ENCODE results near the gene ZNF92. TPM values are rescaled to one million over a fixed set of nuclear protein-coding genes. Genes with fewer than 3 reads are reported as not detected.

Gene ZNF92
- total and polyA plus RNA-seq, 2 of the 13 experiments (the other 11 are each of a cell fraction or from before 2014, with no cell fraction given), result 4.0 to 13.2 TPM

DNA sequence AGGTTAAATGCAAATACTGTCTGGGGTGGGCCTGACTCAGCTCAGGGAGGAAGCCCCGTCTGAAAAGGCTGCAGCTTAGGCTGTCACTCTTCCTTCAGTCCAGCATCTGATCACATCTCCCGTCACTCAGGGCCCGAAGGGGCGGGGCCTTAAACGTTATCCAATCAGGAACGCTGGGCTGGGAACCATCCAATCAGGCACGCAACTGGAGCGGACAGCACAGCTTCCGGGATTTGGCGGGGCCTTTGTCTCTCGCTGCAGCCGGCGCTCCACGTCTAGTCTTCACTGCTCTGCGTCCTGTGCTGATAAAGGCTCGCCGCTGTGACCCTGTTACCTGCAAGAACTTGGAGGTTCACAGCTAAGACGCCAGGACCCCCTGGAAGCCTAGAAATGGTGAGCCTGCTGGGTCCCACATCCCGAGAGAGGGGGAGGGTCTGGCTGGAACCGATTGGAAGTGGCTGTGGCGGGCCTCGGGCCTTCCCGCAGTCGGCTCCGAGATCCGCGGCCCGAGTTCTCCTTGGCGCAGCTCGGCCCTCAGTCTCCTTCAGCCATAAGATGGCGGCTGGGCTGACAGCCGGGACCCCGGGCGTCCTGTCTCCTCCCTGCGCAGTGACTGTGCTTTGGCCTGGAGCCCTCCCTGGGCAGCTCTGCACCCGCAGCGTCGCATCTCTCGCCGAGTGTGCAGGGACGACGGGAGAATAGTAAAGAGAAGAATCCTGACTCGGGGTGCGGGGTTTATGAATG is at the start of gene ZNF92 (continued):
- TF ChIP-seq, protein P1, sequence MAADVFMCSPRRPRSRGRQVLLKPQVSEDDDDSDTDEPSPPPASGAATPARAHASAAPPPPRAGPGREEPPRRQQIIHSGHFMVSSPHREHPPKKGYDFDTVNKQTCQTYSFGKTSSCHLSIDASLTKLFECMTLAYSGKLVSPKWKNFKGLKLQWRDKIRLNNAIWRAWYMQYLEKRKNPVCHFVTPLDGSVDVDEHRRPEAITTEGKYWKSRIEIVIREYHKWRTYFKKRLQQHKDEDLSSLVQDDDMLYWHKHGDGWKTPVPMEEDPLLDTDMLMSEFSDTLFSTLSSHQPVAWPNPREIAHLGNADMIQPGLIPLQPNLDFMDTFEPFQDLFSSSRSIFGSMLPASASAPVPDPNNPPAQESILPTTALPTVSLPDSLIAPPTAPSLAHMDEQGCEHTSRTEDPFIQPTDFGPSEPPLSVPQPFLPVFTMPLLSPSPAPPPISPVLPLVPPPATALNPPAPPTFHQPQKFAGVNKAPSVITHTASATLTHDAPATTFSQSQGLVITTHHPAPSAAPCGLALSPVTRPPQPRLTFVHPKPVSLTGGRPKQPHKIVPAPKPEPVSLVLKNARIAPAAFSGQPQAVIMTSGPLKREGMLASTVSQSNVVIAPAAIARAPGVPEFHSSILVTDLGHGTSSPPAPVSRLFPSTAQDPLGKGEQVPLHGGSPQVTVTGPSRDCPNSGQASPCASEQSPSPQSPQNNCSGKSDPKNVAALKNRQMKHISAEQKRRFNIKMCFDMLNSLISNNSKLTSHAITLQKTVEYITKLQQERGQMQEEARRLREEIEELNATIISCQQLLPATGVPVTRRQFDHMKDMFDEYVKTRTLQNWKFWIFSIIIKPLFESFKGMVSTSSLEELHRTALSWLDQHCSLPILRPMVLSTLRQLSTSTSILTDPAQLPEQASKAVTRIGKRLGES (CRISPR knock-in tag; IDR thresholded peaks at IDR 0.05; ENCODE audit: borderline replicate concordance), result 0 out of 2 replicates have a peak, but pooled peaks have one; percentile 34
- TF ChIP-seq NR2F6 (IDR thresholded peaks at IDR 0.05) (no peak), NR2F6 (CRISPR knock-in tag; IDR thresholded peaks at IDR 0.05) (no peak), ZBTB1 (CRISPR knock-in tag; IDR thresholded peaks at IDR 0.05; ENCODE audit: borderline replicate concordance) (no peak), SP2 (CRISPR knock-in tag; IDR thresholded peaks at IDR 0.05) (peak; percentile 80), DNMT1 (CRISPR knock-in tag; IDR thresholded peaks at IDR 0.05) (no peak), MYNN (CRISPR knock-in tag; IDR thresholded peaks at IDR 0.05; ENCODE audit: low read depth) (no peak), REXO4 (CRISPR knock-in tag; IDR thresholded peaks at IDR 0.05; ENCODE audit: borderline replicate concordance) (no peak), PRPF4 (IDR thresholded peaks at IDR 0.05; ENCODE audit: low read depth, low read length, poor library complexity, severe bottlenecking) (no peak), ZNF761 (CRISPR knock-in tag; conservative IDR thresholded peaks at IDR 0.05) (peak; percentile 77), FOXA1 (IDR thresholded peaks at IDR 0.05) (no peak), FOXA1 (CRISPR knock-in tag; IDR thresholded peaks at IDR 0.05) (no peak), ZFP36 (IDR thresholded peaks at IDR 0.05; ENCODE audit: borderline replicate concordance, low read depth, low read length, partially characterized antibody) (no peak), PPARG (CRISPR knock-in tag; conservative IDR thresholded peaks at IDR 0.05) (0 out of 2 replicates have a peak, but pooled peaks have one; percentile 27), ZNF775 (CRISPR knock-in tag; IDR thresholded peaks at IDR 0.05; ENCODE audit: borderline replicate concordance) (0 out of 2 replicates have a peak, but pooled peaks have one; percentile 62), KLF6 (CRISPR knock-in tag; IDR thresholded peaks at IDR 0.05) (no peak)
- TF ChIP-seq, protein P2, sequence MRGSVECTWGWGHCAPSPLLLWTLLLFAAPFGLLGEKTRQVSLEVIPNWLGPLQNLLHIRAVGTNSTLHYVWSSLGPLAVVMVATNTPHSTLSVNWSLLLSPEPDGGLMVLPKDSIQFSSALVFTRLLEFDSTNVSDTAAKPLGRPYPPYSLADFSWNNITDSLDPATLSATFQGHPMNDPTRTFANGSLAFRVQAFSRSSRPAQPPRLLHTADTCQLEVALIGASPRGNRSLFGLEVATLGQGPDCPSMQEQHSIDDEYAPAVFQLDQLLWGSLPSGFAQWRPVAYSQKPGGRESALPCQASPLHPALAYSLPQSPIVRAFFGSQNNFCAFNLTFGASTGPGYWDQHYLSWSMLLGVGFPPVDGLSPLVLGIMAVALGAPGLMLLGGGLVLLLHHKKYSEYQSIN (CRISPR knock-in tag; IDR thresholded peaks at IDR 0.05; ENCODE audit: borderline replicate concordance), result no peak
- TF ChIP-seq, protein P3, sequence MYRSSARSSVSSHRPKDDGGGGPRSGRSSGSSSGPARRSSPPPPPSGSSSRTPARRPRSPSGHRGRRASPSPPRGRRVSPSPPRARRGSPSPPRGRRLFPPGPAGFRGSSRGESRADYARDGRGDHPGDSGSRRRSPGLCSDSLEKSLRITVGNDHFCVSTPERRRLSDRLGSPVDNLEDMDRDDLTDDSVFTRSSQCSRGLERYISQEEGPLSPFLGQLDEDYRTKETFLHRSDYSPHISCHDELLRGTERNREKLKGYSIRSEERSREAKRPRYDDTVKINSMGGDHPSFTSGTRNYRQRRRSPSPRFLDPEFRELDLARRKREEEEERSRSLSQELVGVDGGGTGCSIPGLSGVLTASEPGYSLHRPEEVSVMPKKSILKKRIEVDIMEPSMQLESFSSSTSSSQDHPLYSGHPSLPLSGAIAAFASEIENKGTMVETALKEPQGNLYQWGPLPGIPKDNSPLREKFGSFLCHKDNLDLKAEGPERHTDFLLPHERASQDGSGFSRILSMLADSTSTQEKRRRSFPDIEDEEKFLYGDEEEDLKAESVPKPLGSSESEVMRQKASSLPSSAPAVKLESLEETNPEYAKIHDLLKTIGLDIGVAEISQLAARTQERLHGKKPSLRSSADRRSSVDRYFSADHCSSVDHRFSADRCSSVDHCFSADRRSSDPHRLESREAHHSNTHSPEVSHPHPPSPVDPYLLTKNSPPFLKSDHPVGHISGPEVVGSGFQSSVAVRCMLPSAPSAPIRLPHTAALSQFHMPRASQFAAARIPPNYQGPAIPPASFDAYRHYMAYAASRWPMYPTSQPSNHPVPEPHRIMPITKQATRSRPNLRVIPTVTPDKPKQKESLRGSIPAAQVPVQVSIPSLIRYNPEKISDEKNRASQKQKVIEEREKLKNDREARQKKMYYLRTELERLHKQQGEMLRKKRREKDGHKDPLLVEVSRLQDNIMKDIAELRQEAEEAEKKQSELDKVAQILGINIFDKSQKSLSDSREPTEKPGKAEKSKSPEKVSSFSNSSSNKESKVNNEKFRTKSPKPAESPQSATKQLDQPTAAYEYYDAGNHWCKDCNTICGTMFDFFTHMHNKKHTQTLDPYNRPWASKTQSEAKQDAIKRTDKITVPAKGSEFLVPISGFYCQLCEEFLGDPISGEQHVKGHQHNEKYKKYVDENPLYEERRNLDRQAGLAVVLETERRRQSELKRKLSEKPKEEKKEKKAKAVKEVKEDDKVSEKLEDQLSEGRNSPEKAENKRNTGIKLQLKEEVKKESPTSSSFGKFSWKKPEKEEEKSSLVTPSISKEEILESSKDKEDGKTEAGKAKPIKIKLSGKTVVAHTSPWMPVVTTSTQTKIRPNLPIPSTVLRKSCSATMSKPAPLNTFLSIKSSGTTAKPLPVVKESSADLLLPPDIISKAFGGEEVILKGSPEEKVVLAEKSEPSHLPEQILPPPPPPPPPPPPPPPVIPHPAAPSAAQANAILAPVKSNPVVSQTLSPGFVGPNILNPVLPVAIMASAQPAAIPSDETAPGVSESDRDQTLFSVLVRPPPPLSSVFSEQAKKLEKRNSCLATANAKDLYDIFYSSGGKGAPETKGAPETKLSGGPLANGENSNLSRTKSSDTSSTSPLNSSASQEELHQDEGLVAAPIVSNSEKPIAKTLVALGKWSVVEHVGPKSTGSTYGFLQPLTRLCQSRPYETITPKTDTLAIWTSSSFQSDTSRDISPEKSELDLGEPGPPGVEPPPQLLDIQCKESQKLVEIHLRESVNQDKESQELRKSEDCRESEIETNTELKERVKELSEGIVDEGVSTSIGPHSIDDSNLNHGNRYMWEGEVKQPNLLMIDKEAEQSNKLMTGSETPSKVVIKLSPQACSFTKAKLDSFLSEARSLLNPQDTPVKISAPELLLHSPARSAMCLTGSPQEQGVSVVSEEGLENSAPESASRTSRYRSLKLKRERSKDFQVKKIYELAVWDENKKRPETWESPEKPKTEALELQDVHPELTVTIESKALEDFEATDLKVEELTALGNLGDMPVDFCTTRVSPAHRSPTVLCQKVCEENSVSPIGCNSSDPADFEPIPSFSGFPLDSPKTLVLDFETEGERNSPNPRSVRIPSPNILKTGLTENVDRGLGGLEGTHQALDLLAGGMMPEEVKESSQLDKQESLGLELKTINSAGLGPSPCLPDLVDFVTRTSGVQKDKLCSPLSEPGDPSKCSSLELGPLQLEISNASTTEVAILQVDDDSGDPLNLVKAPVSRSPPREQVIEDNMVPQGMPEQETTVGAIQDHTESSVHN (CRISPR knock-in tag; IDR thresholded peaks at IDR 0.05), result no peak
